ENCODE data around the gene MZT2B.
"Not testable (repeated sequence)": the region's sequence is repeated elsewhere in the genome, so short reads cannot be mapped to it uniquely, and the experiment has no call there.

GRCh38 chr2:130136546-130136945, 45.5 kb upstream of the MZT2B start:
- TF ChIP-seq CTCF (conservative IDR thresholded peaks at IDR 0.05; ENCODE audit: low read depth in 2 of 2); EZH2 (IDR thresholded peaks at IDR 0.05; ENCODE audit: low read depth, unreplicated experiment); ZNF331 (CRISPR knock-in tag; IDR thresholded peaks at IDR 0.05; ENCODE audit: low read depth); JUNB (IDR thresholded peaks at IDR 0.05; ENCODE audit: unreplicated experiment); REST (IDR thresholded peaks at IDR 0.05; ENCODE audit: unreplicated experiment); EZH2phosphoT487 (IDR thresholded peaks at IDR 0.05; ENCODE audit: unreplicated experiment); POLR2AphosphoS5 (IDR thresholded peaks at IDR 0.05; ENCODE audit: low read depth); CREB1 (CRISPR knock-in tag; IDR thresholded peaks at IDR 0.05; ENCODE audit: low read depth); ZNF114 (CRISPR knock-in tag; IDR thresholded peaks at IDR 0.05): not testable (repeated sequence)

Measured in GM23338 (cell line).